HL-60 (cell line): ENCODE results near the gene BTBD9.

ENCODE experiments used
- DNase-seq, 2 experiments: peaks; one replicate each; pipeline ENCODE4 v3.0.0-alpha.2; 2010 to 2020; ENCODE audit warnings: low read depth in 1 of 2, low spot score in 1 of 2
- H3K27ac ChIP-seq: fragments of 250-450 bp; sonication (Bioruptor Pico); replicated peaks from 2 replicates; pipeline ENCODE4 v1.5.1; 2020; ENCODE audit warnings: mild to moderate bottlenecking, moderate library complexity
- H3K27me3 ChIP-seq: fragments of 250-450 bp; sonication (Bioruptor Pico); 2 replicates; pipeline ENCODE4 v1.5.1; 2021; ENCODE audit warnings: mild to moderate bottlenecking, moderate library complexity; ENCODE audit not compliant: insufficient read depth, poor library complexity, severe bottlenecking
- H3K4me3 ChIP-seq: replicated peaks from 2 replicates; pipeline ENCODE4 v1.5.1; 2011; ENCODE audit warnings: mild to moderate bottlenecking, control low read depth, low read length; ENCODE audit not compliant: insufficient read depth
- GABPA ChIP-seq: IDR thresholded peaks from 2 replicates; pipeline ENCODE4 v1.6.1; 2012; ENCODE audit warnings: low read depth
- POLR2AphosphoS5 ChIP-seq: IDR thresholded peaks from 2 replicates; pipeline ENCODE4 v1.6.1; 2012; ENCODE audit warnings: low read depth
- SPI1 ChIP-seq: IDR thresholded peaks from 2 replicates; pipeline ENCODE4 v1.6.1; 2012; ENCODE audit warnings: low read depth, mild to moderate bottlenecking, borderline replicate concordance
- TF ChIP-seq, protein P1 (sequence below): IDR thresholded peaks from one replicate; pipeline ENCODE4 v1.5.1; 2011; ENCODE audit warnings: low read length, control low read depth, inconsistent platforms; ENCODE audit not compliant: insufficient read depth
- TF ChIP-seq, protein P2 (sequence below): IDR thresholded peaks from 2 replicates; pipeline ENCODE4 v1.6.1; 2012; ENCODE audit warnings: low read depth; ENCODE audit not compliant: insufficient replicate concordance

The BTBD9 gene

DNA sequence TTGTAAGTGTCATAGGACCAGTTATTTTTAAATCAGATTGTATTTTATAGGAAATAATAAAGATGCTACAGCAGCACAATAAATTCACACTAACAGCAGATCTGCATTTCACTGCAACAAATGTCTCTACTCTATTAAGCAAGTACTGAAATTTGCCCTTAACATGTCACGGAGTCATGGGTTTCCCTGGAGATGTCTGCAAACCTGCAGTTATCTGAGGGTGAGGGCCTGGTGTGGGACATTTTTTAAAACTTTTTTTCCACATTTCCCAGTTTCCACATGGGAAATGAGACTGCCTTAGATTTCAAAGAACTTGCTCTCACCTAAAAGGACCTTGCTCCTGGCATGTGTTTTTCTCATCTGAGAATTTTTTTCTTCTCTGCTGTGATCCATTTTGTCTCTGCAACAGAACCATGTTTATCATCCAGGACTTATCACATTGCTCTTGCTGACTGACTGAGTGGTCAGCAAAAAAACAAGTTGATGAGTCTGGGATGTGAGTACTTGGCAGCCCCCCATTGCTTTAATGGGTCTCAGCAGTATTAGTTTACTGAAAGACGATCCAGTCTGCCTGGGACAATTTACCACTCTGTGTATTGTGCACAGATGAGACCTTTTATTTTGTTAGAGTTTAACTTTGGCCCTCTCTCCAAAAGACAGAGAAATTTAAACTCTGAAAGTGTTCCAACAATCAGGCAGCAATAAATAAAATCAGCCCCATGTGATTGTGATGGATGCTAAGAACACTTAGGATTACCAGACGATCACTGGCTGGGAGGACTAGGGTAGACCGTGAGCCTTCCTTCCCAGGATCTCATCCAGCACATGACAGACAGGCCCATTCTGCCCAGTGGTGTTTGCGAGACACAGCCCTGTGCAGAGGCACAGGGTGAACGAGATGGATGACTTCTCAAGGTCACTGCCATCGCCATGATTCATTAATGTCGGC lies 268.8 kb downstream of the BTBD9 start:
- Histone ChIP-seq H3K27ac (no peak overlapping the region), H3K4me3 (no peak overlapping the region), H3K27me3 (no peaks in the 10 kb centered on the region)
- TF ChIP-seq POLR2AphosphoS5 (no peak), GABPA (no peak), SPI1 (no peak)
- TF ChIP-seq, protein P1, sequence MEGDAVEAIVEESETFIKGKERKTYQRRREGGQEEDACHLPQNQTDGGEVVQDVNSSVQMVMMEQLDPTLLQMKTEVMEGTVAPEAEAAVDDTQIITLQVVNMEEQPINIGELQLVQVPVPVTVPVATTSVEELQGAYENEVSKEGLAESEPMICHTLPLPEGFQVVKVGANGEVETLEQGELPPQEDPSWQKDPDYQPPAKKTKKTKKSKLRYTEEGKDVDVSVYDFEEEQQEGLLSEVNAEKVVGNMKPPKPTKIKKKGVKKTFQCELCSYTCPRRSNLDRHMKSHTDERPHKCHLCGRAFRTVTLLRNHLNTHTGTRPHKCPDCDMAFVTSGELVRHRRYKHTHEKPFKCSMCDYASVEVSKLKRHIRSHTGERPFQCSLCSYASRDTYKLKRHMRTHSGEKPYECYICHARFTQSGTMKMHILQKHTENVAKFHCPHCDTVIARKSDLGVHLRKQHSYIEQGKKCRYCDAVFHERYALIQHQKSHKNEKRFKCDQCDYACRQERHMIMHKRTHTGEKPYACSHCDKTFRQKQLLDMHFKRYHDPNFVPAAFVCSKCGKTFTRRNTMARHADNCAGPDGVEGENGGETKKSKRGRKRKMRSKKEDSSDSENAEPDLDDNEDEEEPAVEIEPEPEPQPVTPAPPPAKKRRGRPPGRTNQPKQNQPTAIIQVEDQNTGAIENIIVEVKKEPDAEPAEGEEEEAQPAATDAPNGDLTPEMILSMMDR: no peak
- TF ChIP-seq, protein P2, sequence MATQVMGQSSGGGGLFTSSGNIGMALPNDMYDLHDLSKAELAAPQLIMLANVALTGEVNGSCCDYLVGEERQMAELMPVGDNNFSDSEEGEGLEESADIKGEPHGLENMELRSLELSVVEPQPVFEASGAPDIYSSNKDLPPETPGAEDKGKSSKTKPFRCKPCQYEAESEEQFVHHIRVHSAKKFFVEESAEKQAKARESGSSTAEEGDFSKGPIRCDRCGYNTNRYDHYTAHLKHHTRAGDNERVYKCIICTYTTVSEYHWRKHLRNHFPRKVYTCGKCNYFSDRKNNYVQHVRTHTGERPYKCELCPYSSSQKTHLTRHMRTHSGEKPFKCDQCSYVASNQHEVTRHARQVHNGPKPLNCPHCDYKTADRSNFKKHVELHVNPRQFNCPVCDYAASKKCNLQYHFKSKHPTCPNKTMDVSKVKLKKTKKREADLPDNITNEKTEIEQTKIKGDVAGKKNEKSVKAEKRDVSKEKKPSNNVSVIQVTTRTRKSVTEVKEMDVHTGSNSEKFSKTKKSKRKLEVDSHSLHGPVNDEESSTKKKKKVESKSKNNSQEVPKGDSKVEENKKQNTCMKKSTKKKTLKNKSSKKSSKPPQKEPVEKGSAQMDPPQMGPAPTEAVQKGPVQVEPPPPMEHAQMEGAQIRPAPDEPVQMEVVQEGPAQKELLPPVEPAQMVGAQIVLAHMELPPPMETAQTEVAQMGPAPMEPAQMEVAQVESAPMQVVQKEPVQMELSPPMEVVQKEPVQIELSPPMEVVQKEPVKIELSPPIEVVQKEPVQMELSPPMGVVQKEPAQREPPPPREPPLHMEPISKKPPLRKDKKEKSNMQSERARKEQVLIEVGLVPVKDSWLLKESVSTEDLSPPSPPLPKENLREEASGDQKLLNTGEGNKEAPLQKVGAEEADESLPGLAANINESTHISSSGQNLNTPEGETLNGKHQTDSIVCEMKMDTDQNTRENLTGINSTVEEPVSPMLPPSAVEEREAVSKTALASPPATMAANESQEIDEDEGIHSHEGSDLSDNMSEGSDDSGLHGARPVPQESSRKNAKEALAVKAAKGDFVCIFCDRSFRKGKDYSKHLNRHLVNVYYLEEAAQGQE: no peak
- DNase-seq: no peak

DNA sequence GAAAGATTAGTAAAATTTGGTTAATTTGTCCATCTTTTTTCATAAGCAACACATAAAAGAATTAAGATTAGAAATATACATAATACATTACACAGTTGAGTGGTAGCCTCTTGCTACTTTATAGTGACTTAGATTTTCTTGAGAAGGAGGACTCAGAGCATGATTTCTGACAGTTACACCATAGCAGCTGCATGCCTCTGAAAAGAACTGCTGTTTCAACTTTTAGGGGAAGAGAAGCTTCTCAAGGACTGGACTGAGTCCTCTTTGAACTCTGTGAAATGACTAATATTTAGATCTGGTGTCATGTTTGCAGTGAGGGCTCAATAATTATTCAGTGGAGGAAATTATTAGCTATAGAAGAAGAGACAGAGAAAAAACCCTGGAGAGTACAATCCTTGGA lies 272.5 kb downstream of the BTBD9 start:
- Histone ChIP-seq H3K27me3 (no peaks in the 10 kb centered on the region), H3K27ac (no peak overlapping the region), H3K4me3 (no peak overlapping the region)
- TF ChIP-seq SPI1: no peak
- no peak for TF ChIP-seq POLR2AphosphoS5
- TF ChIP-seq, protein P2: no peak
- TF ChIP-seq GABPA: no peak
- TF ChIP-seq, protein P1: no peak
- no peak for DNase-seq

DNA sequence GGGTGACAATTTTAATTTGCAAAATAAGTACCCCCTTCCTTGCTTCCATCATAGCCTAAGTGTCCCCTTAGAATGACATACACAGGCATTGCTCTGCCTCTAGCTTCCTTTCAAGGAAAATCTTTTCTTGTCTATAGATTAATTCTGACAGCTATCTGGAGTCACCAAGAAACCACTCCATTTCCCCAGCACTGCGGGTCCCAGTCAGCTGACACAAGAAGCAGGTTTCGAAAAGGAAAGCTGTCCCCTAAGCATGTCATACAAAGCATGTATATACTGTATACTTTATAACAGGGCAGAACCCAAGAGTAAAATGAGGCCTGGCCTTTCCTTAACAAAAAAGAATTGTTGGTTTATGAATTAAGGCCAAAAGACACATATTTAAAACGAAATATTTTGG lies 273.5 kb downstream of the BTBD9 start:
- H3K27me3 ChIP-seq: no peaks in the 10 kb centered on the region
- H3K27ac ChIP-seq: no peak overlapping the region
- TF ChIP-seq GABPA: no peak
- TF ChIP-seq POLR2AphosphoS5: no peak
- TF ChIP-seq, protein P1: no peak
- no peak for TF ChIP-seq SPI1
- H3K4me3 ChIP-seq: no peak overlapping the region
- no peak for DNase-seq
